Measurements from ENCODE around the gene AKAP12.

AKAP12 gene

GRCh38 chr6:151387175-151387970 lies 147.6 kb downstream of the AKAP12 start:
- DNase-seq, result no peak

GRCh38 chr6:151388236-151388635 lies 148.5 kb downstream of the AKAP12 start:
- no peak for DNase-seq

DNA sequence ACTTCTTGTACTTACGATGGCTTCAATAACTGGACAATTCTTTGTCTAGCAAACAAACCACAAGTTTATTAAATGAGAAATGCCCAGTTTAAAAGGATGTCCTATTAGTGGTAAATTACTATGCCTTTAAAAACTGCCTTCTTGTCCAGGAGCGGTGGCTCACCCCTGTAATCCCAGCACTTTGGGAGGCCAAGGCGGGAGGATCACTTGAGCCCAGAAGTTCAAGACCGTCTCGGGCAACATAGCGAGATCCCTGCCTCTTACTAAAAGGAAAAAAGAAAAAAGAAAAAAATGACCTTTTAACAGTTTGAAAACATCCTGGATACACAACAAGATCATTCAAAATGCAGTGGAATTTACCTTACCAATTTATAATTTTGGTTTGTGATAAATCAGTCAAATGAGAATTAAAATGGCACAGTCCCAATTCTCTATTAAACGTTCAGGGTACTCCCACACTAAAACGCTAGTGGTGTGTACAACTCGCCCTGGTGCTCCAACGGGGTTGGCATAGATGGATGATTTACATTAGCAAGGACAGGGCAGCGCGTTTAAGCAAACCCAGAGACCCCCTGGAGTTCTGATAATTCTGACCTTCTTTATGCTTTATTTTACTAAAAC lies 149.3 kb downstream of the AKAP12 start:
- no peak for DNase-seq

GRCh38 chr6:151389618-151390275 lies 150.0 kb downstream of the AKAP12 start:
- DNase-seq, result peak; percentile 87

DNA sequence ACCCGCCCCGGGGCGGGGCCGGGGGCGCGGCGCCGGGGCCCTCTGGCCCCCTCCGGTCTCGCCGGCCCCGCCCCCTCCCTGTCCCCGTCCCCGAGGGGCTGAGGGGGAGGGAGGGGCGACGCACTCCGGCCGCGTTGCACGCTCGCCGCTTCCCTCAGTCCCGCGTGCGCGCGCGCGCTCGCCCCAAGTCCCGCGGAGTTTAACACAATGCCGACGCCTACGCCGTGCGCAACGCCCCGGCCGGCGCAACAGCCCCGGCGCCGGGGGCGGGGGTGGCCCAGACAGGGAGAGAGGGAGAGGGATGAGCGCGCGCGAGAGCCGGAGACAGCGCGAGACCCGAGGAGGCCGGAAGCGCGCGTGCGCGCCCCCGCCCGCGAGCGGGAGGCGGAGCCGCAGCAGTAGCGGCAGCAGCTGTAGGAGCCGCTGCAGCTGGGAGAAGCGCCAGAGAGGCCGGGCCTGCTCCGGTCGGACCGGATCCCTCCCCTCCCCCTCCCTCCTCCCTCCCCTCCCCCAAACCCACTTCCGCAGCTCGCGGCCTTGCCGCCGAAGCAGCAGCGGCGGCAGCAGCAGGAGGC lies 150.6 kb downstream of the AKAP12 start:
- peak; percentile 87 for DNase-seq

- peak; percentile 35 for DNase-seq
Observed at GRCh38 chr6:151390851-151391470, 151.2 kb downstream of the AKAP12 start.

GRCh38 chr6:151391471-151392413 lies 152.0 kb downstream of the AKAP12 start, which contains the start of gene ZBTB2:
ZBTB2 (minus strand) TSS chr6:151391559; CDS start chr6:151373637, 17,922 bp downstream.
- peak; percentile 36 for DNase-seq

DNA sequence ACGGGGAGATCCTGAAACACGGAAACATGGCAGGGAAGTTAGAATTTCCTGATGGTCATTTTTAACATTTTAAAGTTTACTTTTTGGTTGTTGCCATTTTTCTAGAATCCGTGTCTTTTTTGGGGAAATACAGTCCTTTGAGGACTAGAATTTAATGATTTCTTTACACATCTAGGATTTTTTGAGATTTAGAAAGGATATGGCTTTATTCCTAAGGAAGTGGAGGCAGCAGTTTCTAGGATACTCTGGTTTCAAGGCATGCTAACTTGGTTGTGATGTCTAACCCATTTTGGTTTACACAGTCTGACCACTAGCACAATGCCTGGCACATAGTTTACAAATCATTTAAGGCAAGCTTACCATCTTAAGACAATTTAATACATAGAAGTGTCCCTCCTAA lies 152.7 kb downstream of the AKAP12 start:
- DNase-seq, result no peak

- DNase-seq, result no peak
Observed at GRCh38 chr6:151393410-151393809, 153.6 kb downstream of the AKAP12 start.

DNA sequence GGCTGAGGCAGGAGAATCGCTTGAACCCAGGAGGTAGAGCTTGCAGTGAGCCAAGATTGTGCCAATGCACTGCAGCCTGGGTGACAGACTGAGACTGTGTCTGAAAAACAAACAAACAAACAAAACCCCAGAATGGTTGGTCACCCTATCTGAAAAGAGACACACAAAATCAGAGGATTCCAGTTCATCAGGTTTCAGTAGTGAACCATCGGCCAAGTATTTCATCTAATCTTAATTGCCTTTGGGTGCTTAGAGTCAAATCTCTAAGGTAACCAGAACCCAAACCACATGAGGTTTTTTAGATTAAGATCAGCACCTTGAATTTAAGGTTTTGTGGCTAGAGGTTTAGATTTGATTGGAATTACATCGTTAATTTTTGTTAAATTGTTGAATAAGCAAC lies 159.9 kb downstream of the AKAP12 start:
- DNase-seq, result no peak

DNA sequence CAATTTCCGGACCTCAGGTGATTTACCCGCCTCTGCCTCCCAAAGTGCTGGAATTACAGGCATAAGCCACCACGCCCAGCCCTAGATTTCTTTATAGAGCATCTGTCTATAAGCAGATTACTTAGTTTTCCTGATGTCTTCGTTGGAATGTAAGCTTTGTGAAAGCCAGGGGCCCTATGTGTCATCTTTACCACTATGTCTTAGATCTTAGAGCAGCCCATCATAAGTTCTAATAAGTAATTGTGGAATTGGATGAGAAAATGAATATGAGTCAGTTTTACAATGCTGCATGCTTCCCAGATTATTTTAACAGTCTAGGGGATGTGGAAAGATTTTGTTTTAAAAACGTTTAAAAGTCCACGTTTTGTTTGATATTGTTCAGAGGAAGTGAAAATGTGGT lies 160.7 kb downstream of the AKAP12 start:
- DNase-seq, result no peak

GRCh38 chr6:151402228-151402627 lies 162.5 kb downstream of the AKAP12 start:
- no peak for DNase-seq

DNA sequence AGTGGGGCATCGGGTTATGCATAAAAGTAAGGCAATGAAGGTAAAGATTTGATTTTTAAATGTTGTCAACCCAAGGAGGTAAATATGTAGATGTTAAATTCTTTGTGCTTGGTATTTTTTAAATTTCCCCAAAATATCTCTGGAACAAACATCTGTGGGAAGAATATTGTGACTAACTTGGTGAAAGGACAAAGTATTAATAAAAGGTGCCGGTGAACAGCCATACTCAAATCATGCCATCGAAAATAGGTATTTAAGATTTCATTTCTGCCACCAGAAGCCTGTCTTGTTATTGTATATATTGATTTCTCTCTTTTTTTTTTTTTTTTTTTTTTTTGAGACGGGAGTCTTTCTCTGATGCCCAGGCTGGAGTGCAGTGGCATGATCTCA lies 164.1 kb downstream of the AKAP12 start:
- DNase-seq, result no peak
